Activated T-cell treated with anti-CD3 and anti-CD28 coated beads, Interleukin-2, amount 50 U/mL, for 1 hour (primary cell): ENCODE data around the gene VMAC.

Experiments used
- DNase-seq: peaks from one replicate; pipeline ENCODE4 v3.0.0-alpha.2; 2020

VMAC gene

DNA sequence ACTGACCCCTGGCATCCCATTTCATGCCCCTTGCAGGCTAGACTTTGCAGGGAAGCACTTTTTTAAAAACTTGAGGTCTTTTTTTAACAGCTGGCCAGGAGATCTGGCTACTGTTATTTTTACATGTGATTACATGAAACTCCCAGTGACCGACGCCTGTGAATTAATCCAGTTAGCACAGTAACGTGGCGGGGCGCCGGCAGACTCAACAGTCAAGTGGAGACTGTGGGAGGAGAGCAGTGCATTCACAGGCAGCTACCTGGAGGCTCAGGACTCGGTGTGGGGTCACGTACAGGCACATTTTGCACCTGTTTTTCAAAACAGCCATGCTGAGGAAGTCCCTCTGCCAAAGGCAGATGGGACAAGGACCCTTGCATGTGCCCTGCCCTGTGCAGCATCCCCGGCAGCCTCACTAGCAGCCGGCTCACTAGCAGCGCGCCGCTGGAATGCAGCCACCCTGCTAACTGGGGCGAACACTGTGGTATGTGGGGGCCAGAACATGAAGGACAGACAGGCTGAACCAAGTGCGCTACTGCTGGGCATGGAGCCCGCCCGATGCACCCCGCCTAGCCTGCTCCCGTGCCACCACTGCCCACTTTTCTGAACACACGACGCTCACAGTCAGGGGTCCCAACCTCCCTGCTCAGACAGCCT, 28.1 kb downstream of the VMAC start:
- no peak for DNase-seq

DNA sequence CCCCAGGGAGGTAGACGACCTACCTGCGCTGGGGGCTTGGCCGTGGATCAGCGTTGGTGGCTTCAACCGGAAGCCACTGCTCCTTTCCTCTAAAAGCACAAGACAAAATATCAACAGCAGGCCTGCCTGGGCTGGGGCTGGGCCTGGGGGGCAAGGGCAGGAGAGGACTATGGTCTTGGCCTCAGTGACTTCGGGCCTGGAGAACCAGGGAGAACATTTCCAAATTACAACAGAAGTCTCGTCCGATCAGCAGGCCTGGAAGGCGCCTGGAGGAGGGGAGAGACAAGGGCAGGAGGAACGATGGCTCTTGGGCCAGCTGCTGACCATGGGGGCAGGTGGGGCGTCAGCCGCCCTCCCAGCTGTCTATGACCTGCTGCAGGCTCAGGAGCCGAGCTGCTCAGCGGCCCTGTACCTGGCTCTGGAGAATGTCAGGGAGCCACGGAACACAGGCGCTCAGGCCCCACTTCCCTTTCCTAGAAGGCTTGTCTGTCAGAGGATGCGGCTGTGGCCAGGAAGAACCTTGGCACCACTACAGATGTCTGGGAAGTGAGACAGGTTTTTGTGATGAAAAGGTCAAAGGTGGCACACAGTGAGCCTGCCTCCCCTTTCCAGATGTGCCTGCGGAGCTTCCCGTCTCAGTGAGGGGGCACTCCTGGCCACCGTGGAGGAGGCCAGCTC, 28.9 kb downstream of the VMAC start:
- DNase-seq = no peak

DNA sequence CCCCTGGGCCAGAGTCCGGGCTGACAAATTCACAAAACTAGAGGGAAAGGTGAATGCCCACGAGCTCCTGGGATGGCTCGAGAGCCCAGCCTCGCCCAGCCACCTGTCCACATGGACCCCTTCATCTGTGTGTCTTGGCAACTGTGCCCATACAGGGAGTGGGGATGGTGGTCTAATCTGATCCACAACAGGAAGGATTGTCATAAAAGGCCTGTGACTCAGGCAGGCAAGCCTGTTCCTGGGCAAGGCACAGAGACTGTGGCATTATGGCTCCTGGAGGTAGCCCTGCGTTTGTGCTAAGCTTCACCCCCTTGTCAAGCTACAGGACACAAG, 29.4 kb downstream of the VMAC start:
- DNase-seq = no peak

DNA sequence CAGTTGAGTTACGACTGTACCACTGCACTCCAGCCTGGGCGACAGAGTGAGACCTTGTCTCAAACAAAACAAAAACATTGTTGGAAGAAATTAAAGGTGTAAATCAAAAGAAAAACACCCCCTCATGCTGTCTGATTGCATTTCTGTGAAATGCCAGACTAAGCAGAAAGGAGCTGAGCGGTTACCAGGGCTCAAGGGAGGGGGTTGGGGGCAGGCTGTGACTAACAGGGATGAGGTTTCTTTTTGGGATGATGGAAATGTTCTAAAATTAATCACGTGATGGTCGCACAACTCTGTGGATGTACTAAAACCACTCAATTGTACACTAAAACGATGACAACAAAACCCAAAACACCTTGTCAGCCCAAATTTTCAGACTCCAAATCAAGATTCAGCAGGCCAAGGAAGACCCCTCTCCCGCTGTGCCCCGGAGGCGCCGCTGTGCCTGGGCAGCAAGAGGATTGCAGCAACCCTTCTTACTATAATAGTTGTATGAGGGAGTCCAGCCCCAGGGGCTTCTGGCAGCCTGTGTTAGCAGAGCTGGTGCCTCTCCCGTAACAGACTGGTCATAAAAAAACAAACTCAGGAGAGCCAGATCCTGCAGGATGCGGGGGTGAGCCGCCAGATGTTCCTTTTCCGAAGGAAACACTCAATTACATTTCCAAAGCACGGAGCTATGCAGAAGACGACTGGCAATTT, 30.3 kb downstream of the VMAC start:
- DNase-seq = no peak

DNA sequence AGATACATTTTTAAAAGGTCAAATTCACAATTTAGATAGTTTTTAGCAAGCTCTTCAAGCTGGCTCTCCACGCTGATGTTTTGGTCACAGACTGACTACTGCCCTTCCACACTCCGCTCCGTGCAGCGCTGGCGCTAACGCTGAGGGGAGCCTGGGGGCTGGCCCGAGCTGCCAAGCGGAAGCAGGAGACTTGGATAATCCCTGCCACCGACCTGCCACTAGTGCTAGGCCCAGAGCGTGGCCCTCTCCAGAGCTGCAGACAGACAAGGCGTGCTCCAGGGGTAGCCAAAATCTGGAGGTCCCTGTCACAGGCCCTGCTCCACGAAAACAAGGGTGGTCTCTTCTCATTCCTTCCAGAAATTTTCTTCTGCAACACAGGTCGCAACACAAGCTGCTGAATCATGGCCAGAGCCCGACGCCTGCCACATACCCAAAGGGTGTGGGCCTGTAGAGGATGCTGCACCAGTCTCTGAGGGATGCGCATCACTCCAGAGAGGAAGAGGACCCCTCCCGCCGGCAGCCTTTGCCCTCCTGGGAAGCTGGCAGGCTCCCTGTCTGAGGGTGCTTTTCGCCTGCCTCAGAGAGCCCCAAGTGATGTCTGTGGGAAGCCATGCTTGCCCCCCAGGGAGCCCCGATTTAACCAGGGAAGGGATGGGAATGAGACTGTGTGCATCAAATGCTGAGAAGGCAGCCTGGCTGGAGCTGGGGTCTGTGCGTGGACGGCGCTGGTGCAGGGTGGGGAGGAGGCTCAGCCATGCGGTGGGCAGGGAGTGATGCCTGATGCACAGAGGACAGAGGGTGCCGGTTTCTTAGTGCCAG, 31.0 kb downstream of the VMAC start:
- no peak for DNase-seq

DNA sequence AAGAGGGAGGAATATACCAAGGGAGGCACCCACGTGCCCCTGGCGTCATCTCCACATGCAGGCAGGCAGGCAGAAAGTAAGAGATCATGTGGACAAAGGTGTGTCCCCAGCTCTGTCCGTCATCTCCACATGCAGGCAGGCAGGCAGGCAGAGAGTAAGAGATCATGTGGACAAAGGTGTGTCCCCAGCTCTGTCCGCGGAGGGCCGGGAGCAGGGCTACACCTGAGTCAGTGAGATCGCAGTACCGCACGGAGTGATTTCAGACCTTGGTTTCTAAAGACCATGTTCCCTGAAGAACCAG, 31.6 kb downstream of the VMAC start:
- DNase-seq = no peak

DNA sequence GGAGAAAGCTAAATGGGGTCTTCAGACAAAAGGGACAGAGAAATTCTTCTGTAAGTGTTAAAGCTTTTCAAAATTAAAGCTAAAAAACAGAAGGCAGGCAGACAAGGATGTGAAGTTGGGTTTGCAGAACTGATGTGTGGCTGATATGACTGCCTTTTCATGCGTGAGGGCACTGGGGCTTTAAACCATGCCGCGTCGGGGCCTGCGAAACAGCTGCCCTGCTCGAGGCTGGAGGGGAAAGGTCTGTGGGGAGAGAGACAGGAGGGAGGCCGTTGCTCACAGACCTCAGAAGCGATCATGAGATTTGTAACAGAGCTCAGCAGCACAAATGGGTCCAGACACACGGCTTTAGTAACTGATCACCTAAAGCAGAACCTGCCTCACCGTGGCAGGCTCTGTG, 32.9 kb downstream of the VMAC start:
- DNase-seq = no peak

DNA sequence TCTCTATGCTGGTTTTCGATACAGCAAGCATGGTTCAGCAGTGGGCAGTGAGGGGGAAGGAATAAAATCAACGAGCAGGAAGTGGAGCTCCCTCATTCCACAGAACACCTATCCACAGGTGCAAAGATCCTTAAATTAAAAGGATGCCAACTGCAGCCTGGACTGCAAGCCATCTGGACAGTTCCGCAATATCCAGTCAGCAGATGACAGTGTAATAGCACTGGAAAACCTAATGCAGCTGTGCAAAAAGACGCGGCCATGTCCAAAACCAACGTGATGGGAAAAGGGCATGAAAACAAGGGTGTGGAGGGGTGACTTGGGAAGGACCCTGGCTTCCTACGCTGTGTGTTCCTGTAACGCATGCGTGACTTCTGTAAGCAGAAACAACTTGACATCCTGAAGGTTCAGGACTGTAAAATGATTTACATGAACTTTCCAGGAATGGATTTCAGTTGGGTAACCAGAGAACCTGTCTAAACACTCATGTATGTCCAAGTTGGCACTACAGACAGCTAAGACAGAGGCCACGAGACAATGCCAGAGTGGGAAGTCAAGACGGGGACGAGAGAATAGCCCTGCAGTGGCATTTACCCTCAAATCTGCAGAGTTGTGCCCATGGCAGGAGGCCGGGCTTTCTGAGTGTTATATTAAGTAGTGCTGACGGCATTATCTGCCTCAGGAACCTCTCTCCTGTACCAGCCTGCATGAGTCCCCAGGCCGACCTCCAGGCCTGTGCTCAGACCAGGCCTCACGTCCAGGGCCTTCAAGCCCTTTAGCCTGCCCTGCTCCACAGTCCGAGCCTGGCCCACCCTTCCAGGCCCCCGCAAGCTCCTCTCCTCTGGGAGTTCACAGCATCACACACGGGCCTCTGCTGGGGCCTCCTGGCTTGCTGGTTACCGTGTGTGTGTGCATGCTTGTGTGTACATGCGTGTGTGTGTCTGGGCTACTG, 35.9 kb downstream of the VMAC start:
- no peak for DNase-seq

DNA sequence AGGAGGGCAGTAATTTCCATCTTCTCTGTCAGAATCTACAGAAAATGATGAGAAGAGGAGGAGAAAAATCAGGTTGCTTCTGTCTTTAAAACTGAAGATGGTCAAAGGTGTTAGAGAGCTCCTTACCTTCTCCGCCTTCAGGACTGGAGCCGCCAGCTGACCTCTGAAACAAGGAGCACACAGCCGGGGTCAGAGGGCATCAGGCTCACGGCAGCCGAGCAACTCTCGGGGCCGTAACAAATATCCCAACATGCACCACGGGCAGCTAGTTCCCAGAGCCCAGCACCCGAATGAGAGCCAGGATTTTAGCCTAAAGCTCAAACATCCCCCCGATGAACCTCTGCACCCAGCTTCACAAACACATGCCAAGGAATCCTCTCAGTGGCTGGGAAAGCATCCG, 37.0 kb downstream of the VMAC start:
- DNase-seq = no peak

DNA sequence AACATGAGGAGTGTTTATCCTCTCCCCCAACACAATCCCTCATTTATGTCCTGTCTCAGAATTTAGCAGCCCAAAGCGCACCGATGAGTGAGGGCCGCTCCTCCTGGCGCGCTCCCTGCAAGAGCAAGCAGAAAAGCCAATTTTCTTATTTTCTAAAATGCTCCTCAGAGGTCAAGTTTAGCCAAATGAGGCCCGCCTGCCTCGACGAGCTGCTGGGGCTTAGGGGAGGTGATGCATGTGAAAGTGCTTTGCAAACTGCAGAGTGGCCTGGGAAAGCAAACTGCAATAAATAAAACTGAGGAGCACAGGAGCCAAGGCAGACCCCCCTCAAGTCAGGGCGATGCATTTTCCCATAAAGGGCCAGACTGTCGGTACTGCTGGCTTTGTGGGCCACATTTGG, 38.4 kb downstream of the VMAC start:
- DNase-seq = no peak

DNA sequence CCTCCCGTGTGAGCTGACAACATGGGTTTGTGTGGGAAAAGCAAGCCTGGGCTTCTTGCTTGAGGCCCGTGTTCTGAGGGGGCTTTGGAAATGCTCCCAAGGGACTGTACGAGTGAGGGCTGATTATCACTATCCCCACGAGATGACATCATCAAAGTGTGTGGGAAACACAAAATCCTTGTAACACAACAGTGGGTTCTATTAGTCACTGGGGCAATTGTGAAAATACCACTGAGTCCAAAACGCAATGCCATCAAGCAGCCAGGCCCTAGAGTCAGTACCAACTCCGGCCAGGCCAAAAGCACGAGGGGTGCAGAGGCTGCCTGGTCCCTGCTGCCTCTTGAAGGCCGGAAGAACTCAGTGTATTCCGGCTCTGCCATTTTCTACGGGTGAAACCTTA, 39.0 kb downstream of the VMAC start:
- DNase-seq = no peak

DNA sequence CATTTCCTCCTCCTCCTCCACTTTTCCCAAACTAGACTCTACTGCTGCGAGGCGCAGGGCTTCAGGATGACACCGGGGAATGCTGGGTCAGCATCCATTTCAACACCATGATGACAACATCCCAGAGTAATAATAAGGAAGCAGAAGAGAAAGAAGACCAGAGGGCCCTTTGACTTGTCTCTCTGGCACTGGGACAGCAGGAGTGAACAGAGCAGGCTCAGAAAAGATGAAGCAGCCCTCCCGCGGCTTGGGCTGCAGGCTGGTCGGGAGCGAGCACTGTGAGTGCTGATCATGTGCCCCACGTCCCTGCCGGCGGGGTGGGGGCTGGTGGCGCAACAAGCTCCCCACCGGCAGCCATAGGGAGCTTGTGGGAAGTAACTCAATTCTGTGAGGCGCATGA, 42.8 kb downstream of the VMAC start:
- DNase-seq = no peak

DNA sequence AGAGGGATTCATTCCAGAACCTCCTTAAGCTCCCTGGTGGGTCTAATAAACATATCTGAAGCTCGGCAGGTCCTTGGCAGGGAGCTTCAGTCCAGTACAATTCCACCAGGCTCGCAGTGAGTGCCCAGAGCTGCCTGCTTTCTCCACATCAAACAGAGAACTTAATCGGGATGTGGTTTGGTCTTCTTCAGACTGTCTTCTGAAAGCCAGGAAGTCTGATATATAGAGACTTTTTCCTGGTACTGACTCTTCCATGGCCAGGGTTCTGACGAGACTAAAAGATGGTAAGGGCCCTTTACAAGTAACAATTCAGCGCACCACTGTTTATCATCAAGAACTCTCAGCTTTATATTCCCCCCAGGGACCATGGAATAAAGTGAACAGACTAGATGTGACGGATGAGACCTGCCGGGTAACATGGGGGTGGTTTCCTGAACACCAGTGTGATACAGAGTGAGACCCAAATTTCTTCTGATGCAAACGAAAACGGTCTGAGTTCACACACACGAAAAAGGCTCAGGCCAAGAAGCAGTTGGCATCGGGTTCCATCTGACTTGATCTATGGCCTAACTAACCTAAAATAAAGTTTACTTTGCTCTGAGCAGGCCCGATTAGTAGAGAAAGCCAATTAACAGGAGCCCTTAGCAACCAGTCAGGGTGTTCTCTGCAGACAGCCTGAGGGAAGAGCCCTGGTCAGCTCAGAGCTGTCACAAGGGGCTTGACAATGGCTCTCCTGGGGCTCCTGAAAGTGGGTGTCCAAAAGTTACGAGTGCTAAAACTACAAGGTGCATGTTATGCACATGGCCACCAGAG, 44.3 kb downstream of the VMAC start:
- no peak for DNase-seq

DNA sequence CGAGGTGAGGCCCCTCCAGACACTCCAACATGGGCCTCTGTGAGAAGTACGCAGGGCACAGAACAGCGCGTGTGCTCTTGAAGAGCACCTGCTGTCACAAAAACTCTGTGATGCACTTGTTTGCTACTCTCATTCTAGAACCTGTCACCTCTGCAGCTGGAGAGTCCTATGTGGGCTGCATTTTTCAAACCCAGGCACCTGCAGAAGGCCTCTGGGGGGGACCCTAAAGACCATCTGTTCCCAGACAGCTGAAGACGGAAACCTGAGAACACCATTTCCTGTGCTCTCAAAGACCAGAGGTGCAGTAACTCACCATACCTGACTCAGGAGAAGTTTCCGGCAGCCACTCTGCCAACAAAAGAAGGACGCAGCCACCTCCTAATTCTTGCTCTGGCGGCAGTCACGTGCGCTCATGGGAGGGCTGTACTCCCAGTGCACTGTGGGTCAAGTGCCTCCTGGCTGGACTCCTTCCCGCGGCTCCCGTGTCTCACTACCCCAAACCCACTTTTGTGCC, 45.2 kb downstream of the VMAC start:
- DNase-seq = peak; percentile 49

DNA sequence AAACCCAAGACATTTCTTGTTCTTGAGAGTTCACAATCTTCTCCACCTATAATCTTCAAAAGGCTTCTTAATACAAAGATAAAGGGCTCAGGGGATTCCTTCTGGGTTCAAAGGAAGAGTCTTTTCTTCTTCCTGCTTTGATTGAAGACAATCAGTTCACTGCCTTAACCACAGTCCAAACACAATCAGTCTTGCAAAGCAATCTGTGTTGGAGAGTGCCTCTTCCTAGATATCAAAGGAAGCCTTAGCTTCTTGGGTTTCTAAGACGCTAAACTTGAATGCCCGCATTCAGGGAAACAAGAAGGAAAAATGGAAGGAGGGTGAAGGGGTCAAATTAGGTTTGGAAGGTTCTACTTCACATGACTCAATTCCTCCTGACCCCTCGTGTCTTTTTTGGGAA, 46.1 kb downstream of the VMAC start:
- no peak for DNase-seq

DNA sequence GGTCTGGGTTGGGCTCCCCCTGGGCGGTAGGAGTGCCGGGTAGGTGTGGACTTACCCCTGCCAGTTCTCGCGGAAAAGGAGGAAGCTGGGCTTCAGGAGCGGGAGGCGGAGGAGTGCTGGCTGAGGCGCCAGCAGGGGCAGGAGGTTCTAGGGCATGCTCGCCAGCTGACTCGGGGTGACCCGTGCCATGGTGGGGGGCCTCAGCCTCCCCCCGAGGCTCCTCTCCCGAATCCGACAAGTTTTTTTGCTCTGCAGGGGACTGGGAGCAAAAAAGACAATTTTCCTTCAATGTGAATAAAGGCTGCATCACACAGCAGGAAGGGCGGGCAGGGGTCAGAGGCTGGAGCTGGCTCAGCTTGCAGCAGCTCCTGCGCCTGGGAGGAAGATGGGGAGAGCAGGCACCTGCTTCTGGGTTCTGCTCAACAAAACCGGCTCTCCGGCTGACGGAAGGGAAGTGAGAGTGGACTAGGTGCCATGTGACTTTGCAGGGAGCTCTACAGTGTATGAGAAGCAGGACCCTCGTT, 46.7 kb downstream of the VMAC start:
- no peak for DNase-seq

DNA sequence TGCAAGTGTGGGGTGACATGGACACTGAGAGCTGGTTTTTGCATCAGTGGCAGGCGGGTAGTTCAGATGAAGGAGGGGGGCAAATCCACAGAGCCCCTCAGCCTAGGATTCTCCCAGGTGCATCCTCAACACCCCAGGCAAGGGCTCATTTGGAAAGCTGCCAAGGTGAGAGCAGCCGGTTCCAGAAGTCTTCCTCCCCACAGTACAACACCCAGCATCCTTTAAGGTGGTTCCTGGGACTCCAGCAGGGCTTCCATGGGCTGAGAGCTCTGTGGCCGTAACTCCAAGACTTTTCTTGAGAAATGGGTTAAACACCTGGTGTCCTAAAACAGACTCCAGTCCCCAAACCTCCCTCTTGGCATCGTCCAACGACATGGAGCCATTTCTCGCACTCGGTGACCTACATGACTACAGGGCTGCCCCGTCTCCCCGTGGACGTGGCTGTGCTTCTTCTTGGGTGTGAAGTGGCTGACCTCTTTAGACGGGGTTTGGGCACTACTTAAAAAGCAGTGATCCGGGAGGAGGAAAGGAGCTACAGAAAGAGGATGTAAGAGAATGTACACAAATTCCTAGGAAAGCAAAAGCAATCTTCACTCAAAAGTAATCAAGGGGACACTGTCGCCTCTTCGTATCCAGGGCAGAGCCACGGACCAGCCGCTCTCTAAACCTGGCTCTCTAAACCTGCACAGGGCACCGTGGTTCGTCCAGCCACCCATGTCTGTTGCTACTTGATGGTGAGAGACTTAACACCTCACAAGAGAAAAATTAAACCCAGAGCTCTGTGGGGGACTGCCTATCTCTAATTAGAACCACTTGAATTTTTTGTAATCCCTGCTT, 47.7 kb downstream of the VMAC start:
- no peak for DNase-seq

DNA sequence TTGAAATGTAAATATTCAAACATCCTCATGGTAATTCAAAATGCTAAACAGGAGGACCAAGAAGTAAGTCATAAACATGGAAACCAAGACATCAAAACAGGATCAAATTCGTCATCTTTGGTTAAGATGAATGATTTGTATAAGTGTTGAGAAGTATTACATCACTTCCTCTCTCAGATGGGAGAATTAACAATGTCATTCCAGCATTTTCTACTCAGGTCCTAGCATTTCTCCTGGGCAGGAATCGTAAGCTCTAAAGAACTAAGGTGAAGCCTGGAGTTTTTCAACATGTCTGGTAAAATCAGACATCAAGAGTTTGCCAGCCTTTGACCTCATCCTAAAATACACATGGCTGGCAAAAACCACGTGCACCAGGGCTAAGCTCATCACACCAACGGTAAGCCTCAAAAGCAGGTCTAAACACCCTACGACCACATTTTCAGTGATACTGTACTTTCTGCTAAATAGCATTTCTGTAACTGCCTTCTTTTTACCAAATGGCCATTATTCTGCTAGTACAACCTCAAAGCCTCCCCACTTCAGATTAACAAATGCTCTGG, 48.4 kb downstream of the VMAC start:
- no peak for DNase-seq

DNA sequence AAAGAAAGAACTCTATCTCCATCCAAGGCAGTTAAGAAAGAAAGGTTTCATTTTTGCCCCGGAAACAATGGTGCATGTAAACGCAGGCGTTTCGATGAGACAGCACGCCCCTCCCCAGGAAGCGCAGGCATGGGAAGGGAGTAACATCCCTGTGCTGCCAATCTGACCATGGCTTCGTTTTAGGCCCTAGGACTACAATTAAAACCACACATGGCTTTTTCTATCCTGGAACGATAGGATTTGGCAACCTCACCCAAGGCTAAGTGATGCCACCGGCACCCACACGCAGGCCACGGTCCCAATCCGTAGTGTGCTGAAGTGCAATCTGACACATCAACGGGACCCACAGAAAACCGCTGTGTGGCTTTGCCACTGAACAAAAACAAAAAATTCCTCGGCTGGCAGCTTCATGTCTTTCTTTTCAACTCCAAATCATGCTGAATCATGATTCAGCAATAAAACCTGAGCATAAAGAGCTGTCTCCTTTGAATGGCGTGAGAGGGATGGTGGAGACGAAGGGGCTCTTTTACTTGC, 49.1 kb downstream of the VMAC start:
- peak; percentile 46 for DNase-seq

DNA sequence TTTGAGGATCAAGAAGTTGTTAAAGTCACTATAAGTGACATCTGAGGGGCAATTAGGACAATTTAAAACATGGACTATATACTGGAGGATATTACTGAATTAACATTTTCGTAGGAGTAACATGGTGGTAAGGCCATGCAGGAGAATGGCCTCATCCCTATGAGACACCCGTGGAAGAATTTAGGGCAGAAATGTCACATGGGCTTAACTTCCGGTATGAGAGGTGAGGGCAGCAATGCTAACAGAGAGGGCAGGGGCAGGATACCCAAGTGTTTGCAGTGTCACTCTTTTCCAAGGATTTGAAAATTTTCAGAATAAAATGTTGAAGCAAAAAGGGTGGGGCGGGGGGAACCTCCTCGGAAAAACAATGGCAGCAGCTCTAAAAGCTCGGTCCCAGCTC, 49.6 kb downstream of the VMAC start:
- DNase-seq = no peak
